Right cardiac atrium (tissue), 5 donors: ENCODE data around the gene USP2. TPM values are rescaled to one million over a fixed set of nuclear protein-coding genes. Genes with fewer than 3 reads are reported as not detected.
A peak's percentile ranks its signal among the peaks of the same experiment; 100 is the strongest.

Experiments
- ATAC-seq, 2 donors: fragments of 200-7000 bp; cut with Tn5 transposase; one replicate each; pipeline versions ENCODE4 v1.8.0 to v1.9.1; 2020; ENCODE audit warnings: moderate library complexity in 2 of 2, mild to moderate bottlenecking in 1 of 2
- DNase-seq, 3 donors: peaks; one replicate each; pipeline ENCODE4 v3.0.0-alpha.2; 2020
- H3K27ac ChIP-seq: one replicate; pipeline ENCODE4 v1.5.1; 2013; ENCODE audit warnings: mild to moderate bottlenecking, low read length, control low read depth, moderate library complexity
- H3K27me3 ChIP-seq: one replicate; pipeline ENCODE4 v1.6.1; 2013; ENCODE audit not compliant: control insufficient read depth, insufficient read depth
- H3K4me1 ChIP-seq: one replicate; pipeline ENCODE4 v1.6.1; 2013; ENCODE audit warnings: low read length; ENCODE audit not compliant: control insufficient read depth, insufficient read depth
- H3K4me3 ChIP-seq: one replicate; pipeline ENCODE4 v1.5.1; 2013; ENCODE audit warnings: low read length, control low read depth
- H3K9me3 ChIP-seq: one replicate; pipeline ENCODE4 v1.6.1; 2013; ENCODE audit warnings: low read length; ENCODE audit not compliant: control insufficient read depth
- WGBS: extraction: QIAGEN DNeasy Blood & Tissue Kit; methylation state at CpG from one replicate; pipeline ENCODE4 v1.1.7; 2013; 5-methylcytosine and 5-hydroxymethylcytosine counted together
- intact Hi-C, 4 donors: fragments of 100-400 bp; cut with DNase I; formaldehyde crosslinking; loops; one replicate each; pipeline versions ENCODE4 v1.11.0 to v1.14.0; 2022 to 2023
- long read RNA-seq, 4 donors: library from polyadenylated mRNA; unstranded; transcript quantifications; one replicate each; pipeline ENCODE4 v2.0.0, GENCODE V29; 2020 to 2021
- polyA plus RNA-seq: library from polyadenylated mRNA; stranded (reverse); fragments of 200-250 nt; gene quantifications from one replicate; pipeline ENCODE4 v1.2.3, GENCODE V29; 2013
- total RNA-seq, 4 donors: library from RNA; stranded (reverse); fragmentation: NEBNext Ultra II Directional; extraction: Animal tissue kit (Norgen Biotek cat#: 25700); gene quantifications; one replicate each; pipeline ENCODE4 v1.2.1, GENCODE V29; 2021
- donor health status: healthy with polysubstance abuse.
- donor health status: DM: no; HTN: yes; CAD: no.
- donor health status: DM: no; HTN: no; CAD: no.
- donor health status: DM: no; HTN: yes; CAD: no; lungs with severe emphysema.
- donor health status: DM: yes; HTN: yes; CAD: no.

Gene USP2
- total RNA-seq (10 to 100 TPM; 57.3 to 98.4 (median 95.7) TPM), polyA plus RNA-seq (57.1 TPM)
- long read RNA-seq, donor 1, transcript USP2-204 (12 exons, 1,704 nt) = major isoform, 30 of 90 reads
- long read RNA-seq, donor 1, partial matches to known transcripts = 35 of 90 reads
- long read RNA-seq, donor 1, other reads (novel, unspliced or antisense) = 23 of 90 reads
- long read RNA-seq, donor 2, transcript USP2-204 (12 exons, 1,704 nt) = major isoform, 10 of 24 reads
- long read RNA-seq, donor 2, partial matches to known transcripts = 4 of 24 reads
- long read RNA-seq, donor 2, other reads (novel, unspliced or antisense) = 10 of 24 reads
- long read RNA-seq, donor 3, partial matches to known transcripts = 18 of 70 reads
- long read RNA-seq, donor 3, other reads (novel, unspliced or antisense) = 48 of 70 reads
- long read RNA-seq, donor 4, transcript USP2-204 (12 exons, 1,704 nt) = major isoform, 15 of 39 reads
- long read RNA-seq, donor 4, partial matches to known transcripts = 19 of 39 reads
- long read RNA-seq, donor 4, other reads (novel, unspliced or antisense) = 5 of 39 reads

- DNase-seq (peak; percentile 97 to 98 (median 98)), ATAC-seq (peak; percentile 96 to 97)
- Histone ChIP-seq H3K9me3 (no peaks in the 10 kb centered on the region), H3K27me3 (no peaks in the 10 kb centered on the region), H3K4me1 (no peaks in the 10 kb centered on the region), H3K4me3 (peak within 1 kb of the TSS; percentile 49), H3K27ac (peak within 1 kb of the TSS; percentile 69)
- intact Hi-C loops = loop anchor here in 2 of 4 donors (10.0 kb wide), 1 partner anchor 93 kb away; no protein-coding TSS in a partner anchor
- WGBS = under 1% methylated on average over 54 of the region's 54 CpGs
Measured at GRCh38 chr11:119381181-119381988, at the start of gene USP2. USP2 (minus strand) TSS chr11:119381690; CDS start chr11:119373480, 8,210 bp downstream.

DNA sequence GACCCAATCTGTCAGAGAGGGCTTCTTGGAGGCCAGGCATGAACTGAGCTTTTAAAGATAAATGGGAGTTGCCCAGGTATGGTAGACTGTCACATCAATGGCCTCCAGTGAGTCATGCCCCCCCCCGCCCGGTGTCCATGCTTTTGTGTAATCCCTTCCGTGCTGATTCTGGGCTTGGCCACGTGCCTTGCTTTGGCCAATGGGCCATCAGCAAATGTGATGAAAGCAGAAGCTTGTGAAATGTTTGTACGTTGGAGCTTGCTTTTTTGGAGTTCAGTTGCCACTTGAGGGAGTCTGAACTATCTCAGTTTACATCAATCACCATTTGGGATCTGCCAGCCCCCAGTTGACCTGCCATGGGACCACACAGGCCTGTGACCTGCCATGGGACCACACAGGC lies 45.8 kb upstream of the USP2 start:
- Histone ChIP-seq H3K4me1 (no peaks in the 10 kb centered on the region), H3K4me3 (no peak overlapping the region), H3K27me3 (no peaks in the 10 kb centered on the region), H3K9me3 (no peaks in the 10 kb centered on the region), H3K27ac (no peak overlapping the region)
- ATAC-seq (no peak), DNase-seq (no peak)
- 74% methylated on average over 5 of the region's 5 CpGs for WGBS
- intact Hi-C loops = no loop called here

GRCh38 chr11:119426142-119426541 lies 44.7 kb upstream of the USP2 start:
- Histone ChIP-seq H3K27ac (no peak overlapping the region), H3K4me1 (no peaks in the 10 kb centered on the region), H3K9me3 (no peaks in the 10 kb centered on the region), H3K27me3 (no peaks in the 10 kb centered on the region), H3K4me3 (no peak overlapping the region)
- DNase-seq (no peak), ATAC-seq (no peak)
- 65% methylated on average over 4 of the region's 4 CpGs for WGBS
- intact Hi-C loops = no loop called here

DNA sequence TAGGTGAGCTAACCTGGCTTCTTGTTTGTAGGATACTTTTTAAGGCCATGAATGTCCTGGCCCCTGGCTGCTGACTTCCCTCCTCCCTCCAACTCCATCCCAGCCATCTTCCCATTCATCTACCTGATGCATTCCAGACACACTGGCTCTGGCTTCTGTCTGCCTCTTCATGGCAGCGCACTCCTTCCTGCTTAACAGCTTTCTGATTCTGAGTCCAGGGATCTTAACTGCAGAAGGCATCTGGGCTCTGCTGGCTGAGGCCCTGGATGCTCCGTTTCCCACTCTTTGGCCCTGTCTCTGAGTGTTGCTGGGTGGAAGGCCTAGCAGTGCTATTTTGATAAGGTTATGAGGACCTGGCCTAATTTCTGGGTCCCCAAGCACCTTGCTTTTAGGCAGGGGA lies 43.3 kb upstream of the USP2 start:
- no peaks in the 10 kb centered on the region for H3K9me3 ChIP-seq
- ATAC-seq (no peak), DNase-seq (no peak)
- no peak overlapping the region for H3K27ac ChIP-seq
- H3K4me1 ChIP-seq = no peaks in the 10 kb centered on the region
- no peaks in the 10 kb centered on the region for H3K27me3 ChIP-seq
- no peak overlapping the region for H3K4me3 ChIP-seq
- 89% methylated on average over 2 of the region's 2 CpGs for WGBS
- intact Hi-C loops = no loop called here

GRCh38 chr11:119424276-119424675 lies 42.8 kb upstream of the USP2 start:
- no peak for DNase-seq
- intact Hi-C loops = no loop called here
- ATAC-seq = no peak
- H3K4me3 ChIP-seq = no peak overlapping the region
- no peak overlapping the region for H3K27ac ChIP-seq
- no peaks in the 10 kb centered on the region for H3K4me1 ChIP-seq
- no peaks in the 10 kb centered on the region for H3K27me3 ChIP-seq
- H3K9me3 ChIP-seq = no peaks in the 10 kb centered on the region
- 88% methylated on average over 3 of the region's 3 CpGs for WGBS

DNA sequence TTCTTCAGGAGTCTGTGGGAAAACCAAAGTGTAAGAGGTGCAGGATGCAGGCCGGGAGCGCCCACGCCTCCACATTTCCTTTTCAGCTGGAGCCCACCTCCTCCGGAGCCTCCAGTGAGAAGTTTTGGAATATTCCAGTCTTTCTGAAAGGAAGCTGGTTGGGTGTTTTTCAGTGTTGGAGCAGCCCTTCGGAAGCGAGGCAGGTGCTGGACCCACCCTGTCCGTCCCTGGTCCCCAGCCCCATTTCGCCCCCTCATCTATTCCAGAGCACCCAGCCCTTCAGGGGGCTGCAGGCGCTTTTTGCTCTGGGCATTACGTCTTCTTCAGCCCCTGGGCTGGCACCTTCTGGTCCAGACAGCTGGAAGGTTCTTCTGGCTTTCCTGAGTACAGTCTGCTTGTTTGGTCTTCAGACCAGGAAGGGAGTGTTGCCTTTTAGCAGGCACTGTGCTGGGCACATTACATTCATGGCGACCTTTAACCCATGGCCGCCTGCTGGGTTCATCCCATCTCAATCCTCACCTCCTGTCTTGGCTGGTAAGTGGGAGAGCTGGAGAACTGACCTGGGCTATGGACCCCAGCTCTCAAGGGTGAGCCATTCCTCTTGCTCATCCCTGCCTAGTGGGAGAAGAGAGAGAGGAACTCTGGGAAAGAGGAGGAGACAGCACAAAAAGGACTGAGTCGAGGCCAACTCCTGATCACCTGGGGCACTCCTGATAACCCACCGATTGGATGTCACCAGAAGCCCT lies 42.2 kb upstream of the USP2 start:
- 60% methylated on average over 14 of the region's 14 CpGs for WGBS
- ATAC-seq (no peak), DNase-seq (no peak)

GRCh38 chr11:119422809-119423508 lies 41.5 kb upstream of the USP2 start, which contains the start of gene THY1:
THY1 (minus strand) TSS chr11:119423172; CDS start chr11:119420905, 2,267 bp downstream.
- H3K4me1 ChIP-seq = no peaks in the 10 kb centered on the region
- H3K4me3 ChIP-seq = peak within 1 kb of the TSS; percentile 42
- DNase-seq = peak in 1 of 3 donors; percentile 33
- no peak within 1 kb of the TSS for H3K27ac ChIP-seq
- H3K27me3 ChIP-seq = no peaks in the 10 kb centered on the region
- WGBS = 2% methylated on average over 41 of the region's 41 CpGs
- intact Hi-C loops = no loop called here
- no peaks in the 10 kb centered on the region for H3K9me3 ChIP-seq
- peak in 1 of 2 donors; percentile 20 for ATAC-seq

More for the DNA sequence above, 42.2 kb upstream of the USP2 start:
- H3K4me3 ChIP-seq = no peak overlapping the region
- intact Hi-C loops = no loop called here
- H3K9me3 ChIP-seq = no peaks in the 10 kb centered on the region
- H3K4me1 ChIP-seq = no peaks in the 10 kb centered on the region
- no peak overlapping the region for H3K27ac ChIP-seq
- H3K27me3 ChIP-seq = no peaks in the 10 kb centered on the region

DNA sequence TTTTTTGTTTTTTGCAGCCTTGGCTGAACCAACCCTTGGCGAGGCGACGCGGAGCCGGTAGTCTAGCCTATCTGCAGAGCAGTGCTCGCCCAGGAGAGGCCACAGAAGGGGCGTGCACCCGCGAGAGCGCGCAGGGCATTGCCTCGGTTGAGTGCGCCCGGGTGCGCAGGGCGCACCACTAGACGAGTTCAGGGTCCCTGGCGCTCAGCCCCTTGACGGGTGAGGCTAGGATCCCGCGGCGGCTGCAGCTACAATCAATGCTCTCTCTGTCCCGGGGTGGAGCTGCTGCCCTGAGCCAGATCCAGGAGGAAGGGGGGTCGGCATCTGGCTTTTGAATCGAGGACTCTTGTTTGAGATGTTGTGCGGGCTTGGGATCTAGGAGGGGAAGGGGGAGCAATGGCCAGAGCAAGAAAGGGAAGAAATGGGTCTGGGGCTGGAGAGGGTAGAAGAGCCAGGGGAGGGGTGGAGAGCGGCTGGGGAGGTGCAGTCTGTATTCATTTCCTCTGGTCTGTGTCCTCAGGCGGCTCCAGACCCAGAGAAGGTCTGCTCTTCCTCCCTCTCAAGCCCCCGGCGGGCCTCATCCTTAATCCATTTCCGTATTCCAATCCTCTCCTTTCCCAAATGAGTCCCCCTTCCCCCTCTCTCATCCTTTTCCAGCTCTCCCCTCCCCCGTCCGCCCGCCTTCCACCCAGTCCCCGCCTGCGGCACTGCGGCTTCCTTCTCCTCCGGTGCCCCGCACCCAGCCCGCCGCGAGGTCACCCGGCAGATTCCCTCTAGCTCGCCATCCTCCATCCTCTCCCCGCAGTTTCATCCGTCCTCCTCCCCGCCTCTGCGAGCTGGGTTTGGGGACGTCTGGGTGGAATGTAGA lies 40.7 kb upstream of the USP2 start:
- under 1% methylated on average over 49 of the region's 49 CpGs for WGBS
- Histone ChIP-seq H3K4me1 (no peaks in the 10 kb centered on the region), H3K27ac (no peak overlapping the region), H3K27me3 (no peaks in the 10 kb centered on the region), H3K9me3 (no peaks in the 10 kb centered on the region), H3K4me3 (peak overlapping the region; percentile 42)
- peak in 1 of 2 donors; percentile 25 for ATAC-seq
- intact Hi-C loops = no loop called here
- DNase-seq = peak in 1 of 3 donors; percentile 43

GRCh38 chr11:119421351-119421750 lies 39.9 kb upstream of the USP2 start:
- Histone ChIP-seq H3K9me3 (no peaks in the 10 kb centered on the region), H3K27ac (no peak overlapping the region), H3K27me3 (no peaks in the 10 kb centered on the region), H3K4me1 (no peaks in the 10 kb centered on the region), H3K4me3 (no peak overlapping the region)
- DNase-seq = no peak
- 23% methylated on average over 8 of the region's 8 CpGs for WGBS
- intact Hi-C loops = no loop called here
- ATAC-seq = no peak
